ENCODE data around the gene CCR9.

The CCR9 gene

GRCh38 chr3:45895686-45896468, 9.5 kb downstream of the CCR9 start:
- Histone ChIP-seq H4K20me1 (ENCODE audit: insufficient read depth, low read length, poor library complexity, severe bottlenecking) (no peaks in the 10 kb centered on the region), H3K9me3 (ENCODE audit: insufficient read depth, low read depth, low read length) (no peaks in the 10 kb centered on the region), H3K36me3 (ENCODE audit: insufficient read depth, low read length) (no peaks in the 10 kb centered on the region), H3K4me1 (ENCODE audit: insufficient read depth, low read length, poor library complexity, severe bottlenecking) (peaks cover 7% of the 10 kb centered on the region), H2AFZ (ENCODE audit: low read length) (no peak overlapping the region), H3K4me2 (ENCODE audit: low read depth, low read length, poor library complexity, severe bottlenecking) (no peak overlapping the region), H3F3A (ENCODE audit: low read depth) (no peaks in the 10 kb centered on the region), H3K4me3 (ENCODE audit: low read length, poor library complexity, severe bottlenecking) (no peak overlapping the region), H3K79me2 (ENCODE audit: insufficient read depth, low read length) (no peaks in the 10 kb centered on the region), H3K9me2 (replicated peaks; ENCODE audit: low read depth, low read length) (no peaks in the 10 kb centered on the region), H3K9ac (ENCODE audit: low read depth, low read length, poor library complexity, severe bottlenecking) (no peak overlapping the region), H3K27me3 (ENCODE audit: insufficient read depth, low read length, poor library complexity, severe bottlenecking) (no peaks in the 10 kb centered on the region)
- TF ChIP-seq CTCF (conservative IDR thresholded peaks at IDR 0.05; ENCODE audit: low read length) (no peak), EZH2phosphoT487 (IDR thresholded peaks at IDR 0.05; ENCODE audit: borderline replicate concordance) (no peak)

GRCh38 chr3:45896956-45897355, 10.6 kb downstream of the CCR9 start:
- no peak overlapping the region for H3K4me2 ChIP-seq (ENCODE audit: low read depth, low read length, poor library complexity, severe bottlenecking)
- no peak overlapping the region for H3K4me3 ChIP-seq (ENCODE audit: low read length, poor library complexity, severe bottlenecking)
- no peaks in the 10 kb centered on the region for H3K9me3 ChIP-seq (ENCODE audit: insufficient read depth, low read depth, low read length)
- TF ChIP-seq EZH2phosphoT487 (IDR thresholded peaks at IDR 0.05; ENCODE audit: borderline replicate concordance) (no peak), CTCF (conservative IDR thresholded peaks at IDR 0.05; ENCODE audit: low read length) (no peak)
- no peaks in the 10 kb centered on the region for H3F3A ChIP-seq (ENCODE audit: low read depth)
- no peaks in the 10 kb centered on the region for H3K79me2 ChIP-seq (ENCODE audit: insufficient read depth, low read length)
- H2AFZ ChIP-seq (ENCODE audit: low read length): no peak overlapping the region
- no peak overlapping the region for H3K9ac ChIP-seq (ENCODE audit: low read depth, low read length, poor library complexity, severe bottlenecking)
- no peaks in the 10 kb centered on the region for H3K27me3 ChIP-seq (ENCODE audit: insufficient read depth, low read length, poor library complexity, severe bottlenecking)
- peaks cover 10% of the 10 kb centered on the region for H3K4me1 ChIP-seq (ENCODE audit: insufficient read depth, low read length, poor library complexity, severe bottlenecking)
- no peaks in the 10 kb centered on the region for H3K9me2 ChIP-seq (replicated peaks; ENCODE audit: low read depth, low read length)
- no peaks in the 10 kb centered on the region for H4K20me1 ChIP-seq (ENCODE audit: insufficient read depth, low read length, poor library complexity, severe bottlenecking)
- H3K36me3 ChIP-seq (ENCODE audit: insufficient read depth, low read length): no peaks in the 10 kb centered on the region

- Histone ChIP-seq H3K4me1 (ENCODE audit: insufficient read depth, low read length, poor library complexity, severe bottlenecking) (peaks cover 23% of the 10 kb centered on the region), H3K4me2 (ENCODE audit: low read depth, low read length, poor library complexity, severe bottlenecking) (no peak overlapping the region), H3K79me2 (ENCODE audit: insufficient read depth, low read length) (no peaks in the 10 kb centered on the region), H3K9me3 (ENCODE audit: insufficient read depth, low read depth, low read length) (no peaks in the 10 kb centered on the region), H3K9me2 (replicated peaks; ENCODE audit: low read depth, low read length) (no peaks in the 10 kb centered on the region), H3F3A (ENCODE audit: low read depth) (no peaks in the 10 kb centered on the region), H3K9ac (ENCODE audit: low read depth, low read length, poor library complexity, severe bottlenecking) (no peak overlapping the region), H3K36me3 (ENCODE audit: insufficient read depth, low read length) (no peaks in the 10 kb centered on the region), H3K27me3 (ENCODE audit: insufficient read depth, low read length, poor library complexity, severe bottlenecking) (no peaks in the 10 kb centered on the region), H3K4me3 (ENCODE audit: low read length, poor library complexity, severe bottlenecking) (no peak overlapping the region), H2AFZ (ENCODE audit: low read length) (no peak overlapping the region), H4K20me1 (ENCODE audit: insufficient read depth, low read length, poor library complexity, severe bottlenecking) (no peaks in the 10 kb centered on the region)
- no peak for TF ChIP-seq EZH2phosphoT487 (IDR thresholded peaks at IDR 0.05; ENCODE audit: borderline replicate concordance)
- no peak for TF ChIP-seq CTCF (conservative IDR thresholded peaks at IDR 0.05; ENCODE audit: low read length)
Measured at GRCh38 chr3:45904931-45905330, 18.6 kb downstream of the CCR9 start.

All from Loucy (cell line).